Measurements from ENCODE around the gene PVRIG.
"Not testable (repeated sequence)": the region's sequence is repeated elsewhere in the genome, so short reads cannot be mapped to it uniquely, and the experiment has no call there.

The PVRIG gene

GRCh38 chr7:100195222-100195621, 24.5 kb upstream of the PVRIG start:
- no peak overlapping the region for H3K4me2 ChIP-seq (ENCODE audit: low read length, poor library complexity, severe bottlenecking)
- peaks cover 1% of the 10 kb centered on the region for H3K4me1 ChIP-seq (ENCODE audit: control insufficient read depth, insufficient read depth, low read depth, low read length)
- H3K27me3 ChIP-seq (ENCODE audit: control insufficient read depth in 1 of 2, insufficient read depth in 1 of 2, low read length in 2 of 2) = peaks cover 9 to 34% of the 10 kb centered on the region in 2 experiments
- H4K8ac ChIP-seq (ENCODE audit: low read length) = no peak overlapping the region
- no peaks in the 10 kb centered on the region for H3K36me3 ChIP-seq (ENCODE audit: control insufficient read depth in 1 of 2, insufficient read depth in 2 of 2, low read depth in 1 of 2, low read length in 2 of 2)
- 51% methylated on average over 2 of the region's 2 CpGs for WGBS
- no peaks in the 10 kb centered on the region for H3K79me1 ChIP-seq (replicated peaks; ENCODE audit: low read length, poor library complexity, severe bottlenecking)
- no peak overlapping the region for H2BK15ac ChIP-seq (ENCODE audit: low read depth, poor library complexity, severe bottlenecking)
- no peak overlapping the region for H2BK120ac ChIP-seq (ENCODE audit: low read depth, low read length)
- no peak overlapping the region for H3K27ac ChIP-seq (ENCODE audit: low read length, poor library complexity, severe bottlenecking)
- H2AK5ac ChIP-seq (ENCODE audit: low read length, severe bottlenecking) = no peak overlapping the region
- H3K18ac ChIP-seq (ENCODE audit: low read depth in 1 of 2, low read length in 2 of 2) = no peak overlapping the region
- no peak overlapping the region for H2BK12ac ChIP-seq (ENCODE audit: low read length in 2 of 2)
- no peak overlapping the region for H2BK5ac ChIP-seq (ENCODE audit: low read depth, low read length, poor library complexity, severe bottlenecking)
- no peak overlapping the region for H3K4me3 ChIP-seq (ENCODE audit: insufficient read depth in 1 of 2, low read depth in 1 of 2, low read length in 2 of 2)
- DNase-seq = no peak
- H3K14ac ChIP-seq (ENCODE audit: low read length in 2 of 2) = no peak overlapping the region
- H2AFZ ChIP-seq (ENCODE audit: low read depth, low read length) = no peak overlapping the region
- no peak overlapping the region for H3K4ac ChIP-seq (ENCODE audit: low read depth in 1 of 2, low read length in 2 of 2)
- no peak overlapping the region for H4K91ac ChIP-seq (ENCODE audit: low read length)
- no peak overlapping the region for H3K23ac ChIP-seq (ENCODE audit: low read length in 2 of 2)
- H3K9me3 ChIP-seq (ENCODE audit: control insufficient read depth, low read length) = no peaks in the 10 kb centered on the region
- no peak overlapping the region for H3K9ac ChIP-seq (ENCODE audit: low read length)

DNA sequence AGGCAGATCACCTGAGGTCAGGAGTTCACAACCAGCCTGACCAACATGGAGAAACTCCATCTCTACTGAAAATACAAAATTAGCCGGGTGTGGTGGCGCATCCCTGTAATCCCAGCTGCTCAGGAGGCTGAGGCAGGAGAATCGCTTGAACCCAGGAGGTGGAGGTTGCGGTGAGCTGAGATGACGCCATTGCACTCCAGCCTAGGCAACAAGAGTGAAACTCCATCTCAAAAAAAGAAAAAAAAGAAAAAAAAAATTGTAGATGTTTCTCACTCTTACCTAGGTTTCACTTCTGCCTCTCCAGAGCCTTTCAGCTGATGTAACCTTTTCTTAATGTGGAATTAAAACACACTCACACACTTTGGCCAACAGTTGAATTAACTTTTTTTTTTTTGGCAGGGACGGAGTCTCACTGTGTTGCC, 23.8 kb upstream of the PVRIG start:
- not testable (repeated sequence) for H3K4ac ChIP-seq (ENCODE audit: low read depth in 1 of 2, low read length in 2 of 2); H2BK12ac ChIP-seq (ENCODE audit: low read length in 2 of 2); H2BK5ac ChIP-seq (ENCODE audit: low read depth, low read length, poor library complexity, severe bottlenecking); H2AK5ac ChIP-seq (ENCODE audit: low read length, severe bottlenecking); H3K14ac ChIP-seq (ENCODE audit: low read length in 2 of 2); H3K4me3 ChIP-seq (ENCODE audit: insufficient read depth in 1 of 2, low read depth in 1 of 2, low read length in 2 of 2); H3K9ac ChIP-seq (ENCODE audit: low read length); H2BK120ac ChIP-seq (ENCODE audit: low read depth, low read length); H2AFZ ChIP-seq (ENCODE audit: low read depth, low read length); H3K18ac ChIP-seq (ENCODE audit: low read depth in 1 of 2, low read length in 2 of 2); H3K27ac ChIP-seq (ENCODE audit: low read length, poor library complexity, severe bottlenecking); H2BK15ac ChIP-seq (ENCODE audit: low read depth, poor library complexity, severe bottlenecking); H3K9me3 ChIP-seq (ENCODE audit: control insufficient read depth, low read length); H3K23ac ChIP-seq (ENCODE audit: low read length in 2 of 2); H3K4me1 ChIP-seq (ENCODE audit: control insufficient read depth, insufficient read depth, low read depth, low read length); H3K36me3 ChIP-seq (ENCODE audit: control insufficient read depth in 1 of 2, insufficient read depth in 2 of 2, low read depth in 1 of 2, low read length in 2 of 2); H3K79me1 ChIP-seq (replicated peaks; ENCODE audit: low read length, poor library complexity, severe bottlenecking); H3K4me2 ChIP-seq (ENCODE audit: low read length, poor library complexity, severe bottlenecking); DNase-seq; H4K91ac ChIP-seq (ENCODE audit: low read length); H4K8ac ChIP-seq (ENCODE audit: low read length)
- peaks cover 9 to 41% of the 10 kb centered on the region in 2 experiments for H3K27me3 ChIP-seq (ENCODE audit: control insufficient read depth in 1 of 2, insufficient read depth in 1 of 2, low read length in 2 of 2)
- 96% methylated on average over 4 of the region's 6 CpGs for WGBS

GRCh38 chr7:100198266-100198665, 21.5 kb upstream of the PVRIG start:
- Histone ChIP-seq H3K23ac (ENCODE audit: low read length in 2 of 2) (no peak overlapping the region), H2AK5ac (ENCODE audit: low read length, severe bottlenecking) (no peak overlapping the region), H2BK12ac (ENCODE audit: low read length in 2 of 2) (no peak overlapping the region), H2BK15ac (ENCODE audit: low read depth, poor library complexity, severe bottlenecking) (no peak overlapping the region), H3K4me1 (ENCODE audit: control insufficient read depth, insufficient read depth, low read depth, low read length) (peaks cover 1% of the 10 kb centered on the region), H3K4me2 (ENCODE audit: low read length, poor library complexity, severe bottlenecking) (no peak overlapping the region), H3K18ac (ENCODE audit: low read depth in 1 of 2, low read length in 2 of 2) (no peak overlapping the region), H3K79me1 (replicated peaks; ENCODE audit: low read length, poor library complexity, severe bottlenecking) (no peaks in the 10 kb centered on the region), H3K4me3 (ENCODE audit: insufficient read depth in 1 of 2, low read depth in 1 of 2, low read length in 2 of 2) (no peak overlapping the region), H3K4ac (ENCODE audit: low read depth in 1 of 2, low read length in 2 of 2) (no peak overlapping the region), H3K9ac (ENCODE audit: low read length) (no peak overlapping the region), H2BK5ac (ENCODE audit: low read depth, low read length, poor library complexity, severe bottlenecking) (no peak overlapping the region), H3K9me3 (ENCODE audit: control insufficient read depth, low read length) (no peaks in the 10 kb centered on the region), H4K8ac (ENCODE audit: low read length) (no peak overlapping the region), H2BK120ac (ENCODE audit: low read depth, low read length) (no peak overlapping the region), H3K27ac (ENCODE audit: low read length, poor library complexity, severe bottlenecking) (no peak overlapping the region), H3K14ac (ENCODE audit: low read length in 2 of 2) (no peak overlapping the region), H3K27me3 (ENCODE audit: control insufficient read depth in 1 of 2, insufficient read depth in 1 of 2, low read length in 2 of 2) (peaks cover 15 to 52% of the 10 kb centered on the region in 2 experiments), H3K36me3 (ENCODE audit: control insufficient read depth in 1 of 2, insufficient read depth in 2 of 2, low read depth in 1 of 2, low read length in 2 of 2) (no peaks in the 10 kb centered on the region), H2AFZ (ENCODE audit: low read depth, low read length) (no peak overlapping the region), H4K91ac (ENCODE audit: low read length) (no peak overlapping the region)
- 95% methylated on average over 8 of the region's 10 CpGs for WGBS
- no peak for DNase-seq

- DNase-seq = no peak
- Histone ChIP-seq H3K4me1 (ENCODE audit: control insufficient read depth, insufficient read depth, low read depth, low read length) (peaks cover 1% of the 10 kb centered on the region), H2BK5ac (ENCODE audit: low read depth, low read length, poor library complexity, severe bottlenecking) (no peak overlapping the region), H3K14ac (ENCODE audit: low read length in 2 of 2) (no peak overlapping the region), H2BK12ac (ENCODE audit: low read length in 2 of 2) (no peak overlapping the region), H3K4me3 (ENCODE audit: insufficient read depth in 1 of 2, low read depth in 1 of 2, low read length in 2 of 2) (no peak overlapping the region), H2BK120ac (ENCODE audit: low read depth, low read length) (no peak overlapping the region), H3K4me2 (ENCODE audit: low read length, poor library complexity, severe bottlenecking) (no peak overlapping the region), H2AK5ac (ENCODE audit: low read length, severe bottlenecking) (no peak overlapping the region), H3K9ac (ENCODE audit: low read length) (no peak overlapping the region), H3K27ac (ENCODE audit: low read length, poor library complexity, severe bottlenecking) (no peak overlapping the region), H3K9me3 (ENCODE audit: control insufficient read depth, low read length) (no peaks in the 10 kb centered on the region), H3K79me1 (replicated peaks; ENCODE audit: low read length, poor library complexity, severe bottlenecking) (no peaks in the 10 kb centered on the region), H3K18ac (ENCODE audit: low read depth in 1 of 2, low read length in 2 of 2) (no peak overlapping the region), H3K23ac (ENCODE audit: low read length in 2 of 2) (no peak overlapping the region), H3K27me3 (ENCODE audit: control insufficient read depth in 1 of 2, insufficient read depth in 1 of 2, low read length in 2 of 2) (peaks cover 15 to 67% of the 10 kb centered on the region in 2 experiments), H4K8ac (ENCODE audit: low read length) (no peak overlapping the region), H3K36me3 (ENCODE audit: control insufficient read depth in 1 of 2, insufficient read depth in 2 of 2, low read depth in 1 of 2, low read length in 2 of 2) (no peaks in the 10 kb centered on the region), H2BK15ac (ENCODE audit: low read depth, poor library complexity, severe bottlenecking) (no peak overlapping the region), H2AFZ (ENCODE audit: low read depth, low read length) (no peak overlapping the region), H3K4ac (ENCODE audit: low read depth in 1 of 2, low read length in 2 of 2) (no peak overlapping the region), H4K91ac (ENCODE audit: low read length) (no peak overlapping the region)
- 93% methylated on average over 10 of the region's 11 CpGs for WGBS
These were observed 19.1 kb upstream of the PVRIG start for GRCh38 chr7:100200693-100201092.

Measured in mesenchymal stem cell (in vitro differentiated cells and primary cell).